Measurements from ENCODE around the gene LGI4. TPM values are rescaled to one million over a fixed set of nuclear protein-coding genes. Genes with fewer than 3 reads are reported as not detected.

The LGI4 gene
- total and polyA plus RNA-seq, 12 donors: 0.17 to 22.4 (median 1.5) TPM

GRCh38 chr19:35159606-35160005, 24.7 kb upstream of the LGI4 start:
- no peak for DNase-seq
- H3K4me1 ChIP-seq (replicated peaks in 1 of 2): peaks cover 3 to 10% of the 10 kb centered on the region in 2 donors
- peaks cover 5% of the 10 kb centered on the region for H3K27me3 ChIP-seq
- 73 to 89% (median 79%) methylated on average over 8 of the region's 8 CpGs for WGBS, 4 donors
- no peak overlapping the region for H3K4me3 ChIP-seq
- H3K36me3 ChIP-seq (replicated peaks in 1 of 2): peaks cover 0 to 10% of the 10 kb centered on the region in 2 donors
- no peak overlapping the region for H3K27ac ChIP-seq
- no peak for TF ChIP-seq CTCF (IDR thresholded peaks at IDR 0.05)
- TF ChIP-seq POLR2A (IDR thresholded peaks at IDR 0.05): no peak
- H3K9me3 ChIP-seq (replicated peaks in 1 of 3): peaks cover 0 to 7% (median 0%) of the 10 kb centered on the region in 3 donors
- intact Hi-C loops (cut with DNase I): no loop called here

DNA sequence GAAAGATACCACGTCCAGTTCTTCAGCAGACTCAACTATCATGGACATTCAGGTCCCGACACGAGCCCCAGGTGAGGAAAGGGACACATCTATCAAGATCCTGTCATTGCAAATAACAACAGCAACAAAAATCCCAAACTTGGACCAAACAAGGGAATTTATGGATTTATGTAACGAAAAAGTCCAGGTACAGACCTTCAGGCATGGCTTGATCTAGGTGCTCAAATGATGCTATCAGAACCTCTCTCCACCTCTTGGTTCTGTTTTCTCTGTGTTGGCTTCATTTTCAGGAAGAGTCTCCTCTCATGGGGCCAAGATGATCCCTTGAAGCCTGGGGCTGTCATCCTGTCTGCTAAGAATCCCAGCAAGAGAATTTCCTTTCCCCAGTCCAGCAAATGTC, 22.6 kb upstream of the LGI4 start:
- DNase-seq: no peak
- intact Hi-C loops (cut with DNase I): no loop called here
- Histone ChIP-seq H3K27ac (no peak overlapping the region), H3K4me1 (replicated peaks in 1 of 2) (peaks cover 6 to 18% of the 10 kb centered on the region in 2 donors), H3K27me3 (peaks cover 13% of the 10 kb centered on the region), H3K4me3 (no peak overlapping the region), H3K36me3 (replicated peaks in 1 of 2) (peaks cover 0 to 10% of the 10 kb centered on the region in 2 donors), H3K9me3 (replicated peaks in 1 of 3) (peaks cover 0 to 4% (median 0%) of the 10 kb centered on the region in 3 donors)
- TF ChIP-seq CTCF (IDR thresholded peaks at IDR 0.05) (no peak), POLR2A (IDR thresholded peaks at IDR 0.05) (no peak)
- 89 to 100% (median 94%) methylated on average over 4 of the region's 4 CpGs for WGBS, 4 donors

DNA sequence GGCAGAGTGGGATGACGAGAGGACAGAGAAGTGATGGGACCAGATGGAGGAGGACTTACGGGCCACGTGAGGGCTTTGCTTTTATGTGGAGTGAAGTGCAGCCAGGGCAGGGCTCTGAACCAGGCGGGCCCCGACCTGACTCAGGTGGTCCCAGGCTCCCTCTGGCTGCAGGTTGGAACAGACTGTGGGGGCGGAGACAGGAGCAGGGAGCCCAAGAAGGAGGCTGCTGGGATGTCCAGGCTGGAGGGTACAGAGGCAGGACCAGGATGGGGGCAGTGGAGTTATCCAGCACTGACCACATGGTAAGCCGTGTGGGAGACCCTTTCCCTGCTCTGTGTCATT, 21.8 kb upstream of the LGI4 start:
- peaks cover 13% of the 10 kb centered on the region for H3K27me3 ChIP-seq
- WGBS, 4 donors: 83 to 88% (median 85%) methylated on average over 7 of the region's 7 CpGs
- peaks cover 0 to 10% of the 10 kb centered on the region in 2 donors for H3K36me3 ChIP-seq (replicated peaks in 1 of 2)
- peaks cover 6 to 18% of the 10 kb centered on the region in 2 donors for H3K4me1 ChIP-seq (replicated peaks in 1 of 2)
- no peaks in the 10 kb centered on the region for H3K9me3 ChIP-seq (replicated peaks in 1 of 3)
- H3K27ac ChIP-seq: no peak overlapping the region
- H3K4me3 ChIP-seq: no peak overlapping the region
- no peak for TF ChIP-seq POLR2A (IDR thresholded peaks at IDR 0.05)
- no peak for TF ChIP-seq CTCF (IDR thresholded peaks at IDR 0.05)
- intact Hi-C loops (cut with DNase I): no loop called here
- DNase-seq: no peak

- H3K36me3 ChIP-seq (replicated peaks in 1 of 2): peaks cover 0 to 10% of the 10 kb centered on the region in 2 donors
These were observed 21.3 kb upstream of the LGI4 start for GRCh38 chr19:35155981-35156672.

More at GRCh38 chr19:35155981-35156672, 21.3 kb upstream of the LGI4 start:
- no peak for DNase-seq
- 82 to 87% (median 85%) methylated on average over 6 of the region's 6 CpGs for WGBS, 4 donors
- Histone ChIP-seq H3K4me3 (no peak overlapping the region), H3K4me1 (replicated peaks in 1 of 2) (peaks cover 6 to 18% of the 10 kb centered on the region in 2 donors), H3K27ac (no peak overlapping the region), H3K9me3 (replicated peaks in 1 of 3) (no peaks in the 10 kb centered on the region), H3K27me3 (peaks cover 13% of the 10 kb centered on the region)
- intact Hi-C loops (cut with DNase I): no loop called here
- no peak for TF ChIP-seq POLR2A (IDR thresholded peaks at IDR 0.05)
- no peak for TF ChIP-seq CTCF (IDR thresholded peaks at IDR 0.05)
